Suprapubic skin (tissue), 3 donors: ENCODE results near the gene ROBO1.

Source experiments
- POLR2A ChIP-seq, 2 donors: fragments of 450-650 bp; IDR thresholded peaks; one replicate each; pipeline ENCODE4 v1.6.1; 2017; ENCODE audit warnings: antibody characterized with exemption in 2 of 2, mild to moderate bottlenecking in 2 of 2, moderate library complexity in 2 of 2
- TF ChIP-seq, protein P1 (sequence below), 2 donors: fragments of 200-600 bp in 1 of 2; fragments of 450-650 bp in 1 of 2; sonication (generic) in 1 of 2; IDR thresholded peaks; one replicate each; pipeline ENCODE4 v1.5.1; 2016 to 2019; ENCODE audit warnings: antibody characterized with exemption in 2 of 2, mild to moderate bottlenecking in 1 of 2, moderate library complexity in 1 of 2

DNA sequence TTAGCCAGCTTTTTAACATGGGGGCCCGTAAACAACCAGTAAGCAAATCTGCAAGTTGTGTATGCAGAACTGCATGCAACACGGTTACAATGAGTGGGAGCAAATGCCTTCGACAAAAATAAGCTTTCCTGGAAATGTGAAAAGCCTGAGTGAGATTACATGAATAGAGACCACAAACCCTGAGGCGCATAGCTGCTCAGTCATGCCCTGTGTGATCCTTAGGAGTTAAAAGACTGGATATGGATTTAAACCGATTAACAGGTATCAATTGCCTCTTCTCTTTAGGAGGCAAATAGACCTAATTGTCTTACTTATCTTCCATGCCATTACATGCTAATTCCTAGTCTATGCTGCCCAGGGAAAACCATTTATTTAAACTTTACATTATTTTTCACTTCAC lies 810.3 kb downstream of the ROBO1 start:
- TF ChIP-seq, protein P1, sequence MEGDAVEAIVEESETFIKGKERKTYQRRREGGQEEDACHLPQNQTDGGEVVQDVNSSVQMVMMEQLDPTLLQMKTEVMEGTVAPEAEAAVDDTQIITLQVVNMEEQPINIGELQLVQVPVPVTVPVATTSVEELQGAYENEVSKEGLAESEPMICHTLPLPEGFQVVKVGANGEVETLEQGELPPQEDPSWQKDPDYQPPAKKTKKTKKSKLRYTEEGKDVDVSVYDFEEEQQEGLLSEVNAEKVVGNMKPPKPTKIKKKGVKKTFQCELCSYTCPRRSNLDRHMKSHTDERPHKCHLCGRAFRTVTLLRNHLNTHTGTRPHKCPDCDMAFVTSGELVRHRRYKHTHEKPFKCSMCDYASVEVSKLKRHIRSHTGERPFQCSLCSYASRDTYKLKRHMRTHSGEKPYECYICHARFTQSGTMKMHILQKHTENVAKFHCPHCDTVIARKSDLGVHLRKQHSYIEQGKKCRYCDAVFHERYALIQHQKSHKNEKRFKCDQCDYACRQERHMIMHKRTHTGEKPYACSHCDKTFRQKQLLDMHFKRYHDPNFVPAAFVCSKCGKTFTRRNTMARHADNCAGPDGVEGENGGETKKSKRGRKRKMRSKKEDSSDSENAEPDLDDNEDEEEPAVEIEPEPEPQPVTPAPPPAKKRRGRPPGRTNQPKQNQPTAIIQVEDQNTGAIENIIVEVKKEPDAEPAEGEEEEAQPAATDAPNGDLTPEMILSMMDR (IDR thresholded peaks at IDR 0.05), result no peak
- TF ChIP-seq POLR2A (IDR thresholded peaks at IDR 0.05), result no peak
